Cardiac ventricle fibroblast (primary cell): ENCODE measurements around the gene DENND11. TPM values are rescaled to one million over a fixed set of nuclear protein-coding genes. Genes with fewer than 3 reads are reported as not detected.

Experiments used
- total RNA-seq: library from RNA; depleted of rRNA; stranded (reverse); fragments of >200 nt; gene quantifications from 2 replicates; pipeline ENCODE4 v1.2.3, GENCODE V29; 2015

Gene DENND11, protein sequence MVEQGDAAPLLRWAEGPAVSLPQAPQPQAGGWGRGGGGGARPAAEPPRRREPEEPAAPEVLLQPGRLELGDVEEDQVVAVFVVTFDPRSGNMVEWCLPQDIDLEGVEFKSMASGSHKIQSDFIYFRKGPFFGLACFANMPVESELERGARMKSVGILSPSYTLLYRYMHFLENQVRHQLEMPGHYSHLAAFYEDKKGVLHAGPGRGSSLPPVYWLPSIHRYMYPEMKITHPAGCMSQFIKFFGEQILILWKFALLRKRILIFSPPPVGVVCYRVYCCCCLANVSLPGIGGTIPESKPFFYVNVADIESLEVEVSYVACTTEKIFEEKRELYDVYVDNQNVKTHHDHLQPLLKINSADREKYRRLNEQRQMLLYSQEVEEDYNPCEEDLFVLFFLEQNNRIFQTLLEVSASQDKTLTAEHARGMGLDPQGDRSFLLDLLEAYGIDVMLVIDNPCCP
- 3.6 and 4.0 TPM in 2 replicates for total RNA-seq

GRCh38 chr7:141702047-141702567, at the start of gene DENND11:
TSS of gene DENND11 (minus strand) at chr7:141702166. CDS start at chr7:141702153, 13 bp downstream.

GRCh38 chr7:141737836-141738591, 36.0 kb upstream of the DENND11 start, which contains the start of gene SSBP1:
TSS of gene SSBP1 (plus strand) at chr7:141738358. CDS start at chr7:141739167, 809 bp downstream.

DNA sequence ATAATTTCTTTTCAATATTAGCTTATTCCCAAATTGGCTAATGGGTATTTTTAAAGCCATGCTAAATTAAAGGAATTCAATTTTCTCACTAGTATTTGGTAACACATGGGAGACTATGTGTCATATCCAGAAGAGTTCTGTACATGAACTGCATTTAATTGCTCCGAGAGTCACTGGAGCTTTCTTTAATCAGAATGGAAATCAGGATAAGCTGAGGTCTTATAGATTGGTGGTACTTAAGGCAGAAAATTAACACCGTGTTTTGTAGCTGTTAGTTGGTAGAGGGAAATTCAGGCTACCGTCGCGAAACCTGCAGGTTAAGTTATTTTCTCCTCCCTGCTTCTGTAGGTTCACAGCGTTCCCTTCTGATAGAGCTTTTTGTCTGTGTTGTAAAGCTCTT, 6.4 kb upstream of the DENND11 start, which contains the start of gene WEE2:
Gene WEE2, plus strand, starts transcription at position 3 of the 400 bp plus-strand sequence. CDS start 406 bp downstream, outside the sequence.

Other genes starting within 250 kb of the DENND11 start
- 12.5 and 15.2 TPM in 2 replicates for gene AGK, start 150.8 kb downstream of the DENND11 start, total RNA-seq
- not detected in 2 replicates for gene WEE2, start 6.2 kb upstream of the DENND11 start, total RNA-seq
- gene SSBP1, start 36.2 kb upstream of the DENND11 start, total RNA-seq = 113 and 169 TPM in 2 replicates
- gene TAS2R3, start 61.9 kb upstream of the DENND11 start, total RNA-seq = 0.54 and 0.69 TPM in 2 replicates
- gene TAS2R4, start 74.5 kb upstream of the DENND11 start, total RNA-seq = 0.12 and 0.29 TPM in 2 replicates
- 0.44 and 1.3 TPM in 2 replicates for gene TAS2R5, start 88.1 kb upstream of the DENND11 start, total RNA-seq
- gene PRSS37, start 139.3 kb upstream of the DENND11 start, total RNA-seq = not detected in 2 replicates
- gene OR9A4, start 214.2 kb upstream of the DENND11 start, total RNA-seq = not detected in 2 replicates
- not detected in 2 replicates for gene CLEC5A, start 244.8 kb upstream of the DENND11 start, total RNA-seq